CD4-positive, alpha-beta T cell (primary cell): ENCODE results near the gene L3MBTL1. TPM values are rescaled to one million over a fixed set of nuclear protein-coding genes. Genes with fewer than 3 reads are reported as not detected.

Experiments used
- ATAC-seq: fragments of 200-7000 bp; cut with Tn5 transposase; one replicate; pipeline ENCODE4 v1.10.0; 2022; ENCODE audit warnings: mild to moderate bottlenecking; ENCODE audit not compliant: poor library complexity
- CTCF ChIA-PET: fragments of 350-600 bp; sonication (Branson Sonifier 250); formaldehyde crosslinking; loops from one replicate; lab custom pipeline; 2021; ENCODE audit warnings: antibody characterized with exemption, inconsistent platforms; lab: Charles Lee
- POLR2A ChIA-PET: fragments of 350-600 bp; sonication (Branson Sonifier 250); formaldehyde crosslinking; loops from one replicate; lab custom pipeline; 2021; ENCODE audit warnings: antibody characterized with exemption, inconsistent platforms; lab: Charles Lee
- DNase-seq, 14 experiments: peaks; one replicate each; pipeline ENCODE4 v3.0.0-alpha.2; 2013 to 2020; ENCODE audit warnings: mixed read lengths in 2 of 14
- H3K27ac ChIP-seq, 2 donors: one replicate each; pipeline versions ENCODE4 v1.5.1 to v1.7.0; 2013; ENCODE audit warnings: low read length in 2 of 2, low read depth in 1 of 2, mild to moderate bottlenecking in 1 of 2
- H3K27me3 ChIP-seq, 2 experiments: 1 replicate in 1 of 2; 2 replicates in 1 of 2; pipeline versions ENCODE4 v1.6.1 to v1.7.0; 2013; ENCODE audit warnings: low read length in 2 of 2, control low read depth in 1 of 2, mild to moderate bottlenecking in 1 of 2, moderate library complexity in 1 of 2; ENCODE audit not compliant: insufficient read depth in 2 of 2, control insufficient read depth in 1 of 2
- H3K36me3 ChIP-seq: one replicate; pipeline ENCODE4 v1.6.1; 2013; ENCODE audit warnings: low read length, control low read depth; ENCODE audit not compliant: insufficient read depth
- H3K4me1 ChIP-seq: one replicate; pipeline ENCODE4 v1.6.1; 2013; ENCODE audit warnings: low read length, control low read depth; ENCODE audit not compliant: insufficient read depth
- H3K4me3 ChIP-seq: one replicate; pipeline ENCODE4 v1.5.1; 2013; ENCODE audit warnings: mild to moderate bottlenecking, low read length, moderate library complexity
- H3K9me3 ChIP-seq, 2 experiments: 1 replicate in 1 of 2; 2 replicates in 1 of 2; pipeline versions ENCODE4 v1.6.1 to v1.7.0; 2013; ENCODE audit warnings: low read length in 2 of 2, mild to moderate bottlenecking in 2 of 2, control low read depth in 1 of 2, moderate library complexity in 1 of 2; ENCODE audit not compliant: control insufficient read depth in 1 of 2, insufficient read depth in 1 of 2
- H3K27ac Mint-ChIP-seq: one replicate; pipeline ENCODE4 v1.8.0; 2020; ENCODE audit warnings: mixed read lengths
- H3K27me3 Mint-ChIP-seq: one replicate; pipeline ENCODE4 v1.8.0; 2021; ENCODE audit warnings: mixed read lengths
- H3K36me3 Mint-ChIP-seq: one replicate; pipeline ENCODE4 v1.8.0; 2021; ENCODE audit warnings: low read depth, mixed read lengths
- H3K4me1 Mint-ChIP-seq: one replicate; pipeline ENCODE4 v1.8.0; 2021; ENCODE audit warnings: low read depth, mixed read lengths
- H3K4me3 Mint-ChIP-seq: one replicate; pipeline ENCODE4 v1.8.0; 2020; ENCODE audit warnings: mild to moderate bottlenecking, mixed read lengths
- H3K9me3 Mint-ChIP-seq: one replicate; pipeline ENCODE4 v1.8.0; 2020; ENCODE audit warnings: mixed read lengths
- intact Hi-C, 2 experiments: fragments of 100-400 bp; cut with DNase I in 1 of 2; cut with micrococcal nuclease in 1 of 2; formaldehyde crosslinking; loops; one replicate each; pipeline versions ENCODE4 v1.15.1 to v1.9.0; 2023 to 2025; cut with DNase I, micrococcal nuclease
- total RNA-seq, 174 experiments: library from RNA in 2 of 174; stranded (reverse) in 2 of 174; gene quantifications; one replicate each; pipeline ENCODE4 v1.2.3 and lab custom pipeline; 2021 to 2026
- TF ChIP-seq, protein P1 (sequence below): fragments of 200-600 bp; IDR thresholded peaks from one replicate; pipeline ENCODE4 v1.8.0; 2022; ENCODE audit warnings: antibody characterized with exemption, mild to moderate bottlenecking

L3MBTL1 gene
- total RNA-seq, 2 experiments from 2014 or later: 10.2 to 10.5 TPM

DNA sequence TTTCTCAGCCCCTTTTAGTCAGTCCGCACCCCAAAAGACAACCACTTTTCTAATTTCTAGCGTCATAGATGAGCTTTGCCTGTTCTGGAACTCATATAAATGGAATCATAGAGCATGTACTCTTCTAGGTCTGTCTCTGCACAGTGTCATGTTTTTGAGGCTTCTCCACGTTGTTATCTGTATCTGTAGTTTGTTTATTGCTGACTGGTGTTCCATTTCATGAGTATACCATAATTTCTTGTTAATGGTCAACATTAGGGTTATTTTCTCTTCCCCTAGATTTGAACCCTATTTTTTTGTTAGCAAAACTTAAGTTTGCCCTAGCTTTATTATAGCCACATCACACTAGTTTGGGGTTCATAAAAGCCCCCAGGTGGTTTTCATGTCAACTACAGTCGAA is 35.2 kb downstream of the L3MBTL1 start:
- Histone ChIP-seq H3K4me3 (no peak overlapping the region), H3K27me3 (no peaks in the 10 kb centered on the region), H3K9me3 (no peaks in the 10 kb centered on the region), H3K4me1 (no peaks in the 10 kb centered on the region), H3K36me3 (peaks cover 7% of the 10 kb centered on the region), H3K27ac (no peak overlapping the region)
- Mint-ChIP-seq H3K27ac (no peak overlapping the region), H3K27me3 (no peaks in the 10 kb centered on the region), H3K9me3 (peaks cover 3% of the 10 kb centered on the region), H3K36me3 (peaks cover 20% of the 10 kb centered on the region), H3K4me3 (no peak overlapping the region), H3K4me1 (no peaks in the 10 kb centered on the region)
- CTCF ChIA-PET: no interaction called here
- POLR2A ChIA-PET: no interaction called here
- intact Hi-C loops: no loop called here
- ATAC-seq: no peak
- DNase-seq: no peak
- TF ChIP-seq, protein P1, sequence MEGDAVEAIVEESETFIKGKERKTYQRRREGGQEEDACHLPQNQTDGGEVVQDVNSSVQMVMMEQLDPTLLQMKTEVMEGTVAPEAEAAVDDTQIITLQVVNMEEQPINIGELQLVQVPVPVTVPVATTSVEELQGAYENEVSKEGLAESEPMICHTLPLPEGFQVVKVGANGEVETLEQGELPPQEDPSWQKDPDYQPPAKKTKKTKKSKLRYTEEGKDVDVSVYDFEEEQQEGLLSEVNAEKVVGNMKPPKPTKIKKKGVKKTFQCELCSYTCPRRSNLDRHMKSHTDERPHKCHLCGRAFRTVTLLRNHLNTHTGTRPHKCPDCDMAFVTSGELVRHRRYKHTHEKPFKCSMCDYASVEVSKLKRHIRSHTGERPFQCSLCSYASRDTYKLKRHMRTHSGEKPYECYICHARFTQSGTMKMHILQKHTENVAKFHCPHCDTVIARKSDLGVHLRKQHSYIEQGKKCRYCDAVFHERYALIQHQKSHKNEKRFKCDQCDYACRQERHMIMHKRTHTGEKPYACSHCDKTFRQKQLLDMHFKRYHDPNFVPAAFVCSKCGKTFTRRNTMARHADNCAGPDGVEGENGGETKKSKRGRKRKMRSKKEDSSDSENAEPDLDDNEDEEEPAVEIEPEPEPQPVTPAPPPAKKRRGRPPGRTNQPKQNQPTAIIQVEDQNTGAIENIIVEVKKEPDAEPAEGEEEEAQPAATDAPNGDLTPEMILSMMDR: no peak

DNA sequence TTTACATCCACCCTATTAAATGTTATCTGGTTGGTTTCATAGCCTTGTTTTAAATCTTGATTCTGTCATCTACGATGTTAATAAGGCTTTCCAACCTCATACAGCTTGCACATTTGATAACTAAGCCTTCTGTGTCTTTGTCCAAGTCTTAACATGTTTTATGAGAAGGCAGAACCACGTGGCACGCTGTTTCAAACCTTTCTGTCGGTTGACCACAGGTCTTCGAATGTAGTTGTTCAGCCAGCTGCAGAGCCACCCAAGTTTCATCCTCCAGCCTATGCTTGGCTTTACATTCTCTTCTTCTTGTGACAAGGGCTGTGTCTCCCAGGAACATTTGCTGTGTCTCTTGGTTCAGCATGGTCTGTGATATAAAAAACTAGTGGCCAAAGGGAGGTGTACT is 35.6 kb downstream of the L3MBTL1 start:
- DNase-seq: no peak
- intact Hi-C loops: no loop called here

DNA sequence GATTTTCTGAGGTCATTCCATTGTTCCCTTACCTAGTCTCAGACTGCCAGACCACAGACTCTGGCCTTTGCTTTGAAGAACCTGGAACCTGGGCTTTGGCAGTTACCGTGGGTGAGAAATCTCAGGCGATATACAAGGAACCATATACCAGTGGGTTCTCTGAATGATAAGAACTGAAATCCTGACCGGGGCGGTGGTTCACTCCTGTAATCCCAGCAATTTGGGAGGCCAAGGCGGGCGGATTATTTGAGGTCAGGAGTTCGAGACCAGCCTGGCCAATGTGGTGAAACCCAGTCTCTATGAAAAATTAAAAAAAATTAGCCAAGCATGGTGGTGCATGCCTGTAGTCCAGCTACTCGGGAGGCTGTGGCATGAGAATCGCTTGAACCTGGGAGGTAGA is 37.0 kb downstream of the L3MBTL1 start:
- ChIA-PET POLR2A (no interaction called here), CTCF (no interaction called here)
- Mint-ChIP-seq H3K27ac (no peak overlapping the region), H3K4me1 (no peaks in the 10 kb centered on the region), H3K9me3 (peaks cover 3% of the 10 kb centered on the region), H3K27me3 (no peaks in the 10 kb centered on the region), H3K4me3 (no peak overlapping the region), H3K36me3 (peaks cover 26% of the 10 kb centered on the region)
- H3K4me3 ChIP-seq: no peak overlapping the region
- H3K36me3 ChIP-seq: peaks cover 7% of the 10 kb centered on the region
- DNase-seq: no peak
- intact Hi-C loops: no loop called here
- H3K27ac ChIP-seq: no peak overlapping the region
- H3K27me3 ChIP-seq: no peaks in the 10 kb centered on the region
- ATAC-seq: no peak
- H3K4me1 ChIP-seq: no peaks in the 10 kb centered on the region
- TF ChIP-seq, protein P1: no peak
- H3K9me3 ChIP-seq: no peaks in the 10 kb centered on the region

More for the DNA sequence above, 35.6 kb downstream of the L3MBTL1 start:
- no peaks in the 10 kb centered on the region for H3K9me3 ChIP-seq
- peaks cover 7% of the 10 kb centered on the region for H3K36me3 ChIP-seq
- TF ChIP-seq, protein P1: no peak
- ChIA-PET POLR2A (no interaction called here), CTCF (no interaction called here)
- H3K4me3 Mint-ChIP-seq: no peak overlapping the region
- H3K36me3 Mint-ChIP-seq: peaks cover 25% of the 10 kb centered on the region
- H3K27ac ChIP-seq: no peak overlapping the region
- no peaks in the 10 kb centered on the region for H3K27me3 Mint-ChIP-seq
- no peaks in the 10 kb centered on the region for H3K4me1 Mint-ChIP-seq
- H3K4me1 ChIP-seq: no peaks in the 10 kb centered on the region
- no peak overlapping the region for H3K4me3 ChIP-seq
- H3K27me3 ChIP-seq: no peaks in the 10 kb centered on the region
- no peak overlapping the region for H3K27ac Mint-ChIP-seq
- H3K9me3 Mint-ChIP-seq: peaks cover 3% of the 10 kb centered on the region
- no peak for ATAC-seq
